Astrocyte of the hippocampus (primary cell): ENCODE measurements around the gene UNC45A.

Experiments
- DNase-seq: peaks from one replicate; pipeline ENCODE4 v3.0.0; 2011; ENCODE audit warnings: low read depth, low spot score

Gene UNC45A

DNA sequence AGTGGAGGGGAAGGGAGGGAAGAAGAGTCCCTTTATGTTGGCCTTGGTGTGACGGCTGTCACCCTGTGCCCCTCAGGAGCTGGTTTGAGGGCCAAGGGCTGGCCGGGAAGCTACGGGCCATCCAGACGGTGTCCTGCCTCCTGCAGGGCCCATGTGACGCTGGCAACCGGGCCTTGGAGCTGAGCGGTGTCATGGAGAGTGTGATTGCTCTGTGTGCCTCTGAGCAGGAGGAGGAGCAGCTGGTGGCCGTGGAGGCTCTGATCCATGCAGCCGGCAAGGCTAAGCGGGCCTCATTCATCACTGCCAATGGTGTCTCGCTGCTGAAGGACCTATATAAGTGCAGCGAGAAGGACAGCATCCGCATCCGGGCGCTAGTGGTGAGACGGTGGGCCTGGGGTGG lies 11.5 kb downstream of the UNC45A start:
- no peak for DNase-seq

DNA sequence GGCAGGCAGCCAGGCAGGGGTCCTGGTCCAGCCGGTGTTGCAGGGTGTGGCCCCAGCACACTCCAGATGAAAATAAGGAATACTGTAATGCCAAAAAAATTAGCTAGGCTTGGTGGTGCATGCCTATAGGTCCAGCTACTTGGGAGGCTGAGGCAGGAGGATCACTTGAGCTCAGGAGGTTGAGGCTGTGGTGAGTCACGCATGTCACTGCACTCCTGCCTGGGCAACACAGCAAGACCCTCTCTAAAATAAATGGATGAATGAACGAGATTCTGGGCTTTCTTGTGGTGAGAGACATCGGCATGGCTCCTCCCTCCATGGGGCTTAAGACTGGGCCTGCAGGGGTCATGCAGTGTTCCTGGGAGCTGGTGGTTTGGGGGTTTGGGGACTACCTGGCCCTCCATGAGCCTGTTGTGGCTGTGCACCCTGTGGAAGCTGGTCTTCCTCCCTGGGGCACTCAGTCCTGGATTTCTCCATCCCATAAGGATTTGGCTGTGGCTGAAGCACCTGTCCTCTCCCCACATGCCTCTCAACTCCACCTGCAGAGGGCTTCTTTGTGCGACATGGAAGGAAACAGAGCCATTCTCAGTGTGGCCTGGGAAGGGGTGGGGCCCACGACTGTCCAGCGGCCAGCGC lies 12.0 kb downstream of the UNC45A start:
- no peak for DNase-seq

DNA sequence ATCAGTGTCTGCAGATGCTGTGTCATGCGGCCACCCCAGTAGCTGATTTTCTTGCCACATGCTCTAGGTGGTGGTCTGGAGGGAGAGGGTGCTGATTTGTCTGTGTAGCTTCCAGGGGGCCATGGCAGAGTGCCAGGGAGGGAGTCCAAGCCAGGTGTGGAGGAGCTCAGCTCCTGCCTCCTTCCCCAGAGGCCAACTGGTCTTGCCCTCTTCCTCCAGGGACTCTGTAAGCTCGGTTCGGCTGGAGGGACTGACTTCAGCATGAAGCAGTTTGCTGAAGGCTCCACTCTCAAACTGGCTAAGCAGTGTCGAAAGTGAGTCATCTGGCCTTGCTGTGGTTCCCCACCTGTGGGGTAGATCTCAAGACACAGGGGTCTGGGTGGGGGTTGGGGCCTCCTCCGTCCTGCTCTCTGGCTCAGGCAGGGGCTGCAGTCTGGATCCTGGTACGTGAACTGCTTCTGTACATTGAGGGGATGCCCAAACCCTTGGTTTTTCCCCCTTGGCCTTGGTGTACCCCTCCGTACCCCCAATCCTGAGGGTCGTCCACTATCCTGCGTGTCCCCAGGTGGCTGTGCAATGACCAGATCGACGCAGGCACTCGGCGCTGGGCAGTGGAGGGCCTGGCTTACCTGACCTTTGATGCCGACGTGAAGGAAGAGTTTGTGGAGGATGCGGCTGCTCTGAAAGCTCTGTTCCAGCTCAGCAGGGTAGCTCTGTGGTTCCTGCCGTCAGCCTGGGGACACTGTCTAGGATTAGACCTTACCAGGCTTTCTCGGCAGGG lies 12.7 kb downstream of the UNC45A start:
- no peak for DNase-seq

DNA sequence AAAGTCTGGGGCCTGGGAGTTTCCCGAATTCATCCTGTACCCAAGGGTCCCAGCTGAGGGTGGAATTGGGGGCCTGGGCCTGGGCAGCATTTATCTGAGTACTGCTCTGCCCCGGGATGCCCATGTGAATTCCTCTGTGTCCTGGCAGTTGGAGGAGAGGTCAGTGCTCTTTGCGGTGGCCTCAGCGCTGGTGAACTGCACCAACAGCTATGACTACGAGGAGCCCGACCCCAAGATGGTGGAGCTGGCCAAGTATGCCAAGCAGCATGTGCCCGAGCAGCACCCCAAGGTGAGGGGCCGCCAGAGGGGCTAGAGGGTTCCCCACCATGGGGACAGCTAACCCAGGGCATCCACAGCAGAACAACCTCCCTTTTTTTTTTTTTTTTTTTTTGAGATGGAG lies 13.4 kb downstream of the UNC45A start:
- no peak for DNase-seq

DNA sequence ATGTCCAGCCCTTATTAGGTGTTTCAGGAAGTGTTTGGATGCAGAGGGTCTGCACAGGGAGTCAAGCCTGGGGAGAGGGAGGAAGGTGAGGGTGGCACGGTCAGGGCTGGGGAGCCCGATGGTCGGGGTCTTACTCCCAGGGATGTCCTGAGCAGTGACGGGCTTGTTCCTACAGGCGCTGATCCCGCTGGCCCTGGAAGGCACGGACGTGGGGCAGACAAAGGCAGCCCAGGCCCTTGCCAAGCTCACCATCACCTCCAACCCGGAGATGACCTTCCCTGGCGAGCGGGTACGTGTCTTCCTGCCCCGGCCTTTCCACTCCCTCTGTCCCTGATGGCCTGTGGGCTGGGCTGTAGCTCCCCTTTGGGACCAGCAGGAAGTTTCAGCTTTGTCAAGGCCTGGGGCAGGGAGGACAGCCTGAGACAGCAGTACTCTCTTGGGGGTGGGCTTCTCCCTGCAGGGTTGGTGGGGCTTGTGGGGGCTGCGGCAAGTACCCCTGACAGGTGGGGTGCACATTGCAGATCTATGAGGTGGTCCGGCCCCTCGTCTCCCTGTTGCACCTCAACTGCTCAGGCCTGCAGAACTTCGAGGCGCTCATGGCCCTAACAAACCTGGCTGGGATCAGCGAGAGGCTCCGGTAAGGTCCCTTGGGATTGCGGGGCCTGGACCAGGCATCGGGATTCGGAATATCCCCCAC lies 15.0 kb downstream of the UNC45A start:
- DNase-seq, result no peak

DNA sequence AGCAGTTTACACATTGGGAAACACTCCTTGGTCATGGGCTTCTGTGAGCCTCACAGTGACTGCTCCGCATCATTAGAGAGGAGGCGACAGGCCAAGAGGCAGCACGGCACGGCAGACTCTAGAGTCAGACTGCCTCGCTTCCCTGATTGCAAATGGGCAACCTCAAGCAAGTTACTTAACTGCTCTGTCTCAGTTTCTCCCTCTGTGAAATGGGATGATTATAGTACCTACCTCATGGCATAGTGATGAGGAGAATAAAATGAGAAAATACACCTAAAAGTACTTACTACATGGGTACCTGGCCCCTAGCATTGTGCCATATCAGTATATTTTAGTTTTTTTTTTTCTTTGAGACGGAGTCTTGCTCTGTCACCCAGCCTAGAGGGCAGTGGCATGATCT lies 15.6 kb downstream of the UNC45A start:
- DNase-seq, result no peak

DNA sequence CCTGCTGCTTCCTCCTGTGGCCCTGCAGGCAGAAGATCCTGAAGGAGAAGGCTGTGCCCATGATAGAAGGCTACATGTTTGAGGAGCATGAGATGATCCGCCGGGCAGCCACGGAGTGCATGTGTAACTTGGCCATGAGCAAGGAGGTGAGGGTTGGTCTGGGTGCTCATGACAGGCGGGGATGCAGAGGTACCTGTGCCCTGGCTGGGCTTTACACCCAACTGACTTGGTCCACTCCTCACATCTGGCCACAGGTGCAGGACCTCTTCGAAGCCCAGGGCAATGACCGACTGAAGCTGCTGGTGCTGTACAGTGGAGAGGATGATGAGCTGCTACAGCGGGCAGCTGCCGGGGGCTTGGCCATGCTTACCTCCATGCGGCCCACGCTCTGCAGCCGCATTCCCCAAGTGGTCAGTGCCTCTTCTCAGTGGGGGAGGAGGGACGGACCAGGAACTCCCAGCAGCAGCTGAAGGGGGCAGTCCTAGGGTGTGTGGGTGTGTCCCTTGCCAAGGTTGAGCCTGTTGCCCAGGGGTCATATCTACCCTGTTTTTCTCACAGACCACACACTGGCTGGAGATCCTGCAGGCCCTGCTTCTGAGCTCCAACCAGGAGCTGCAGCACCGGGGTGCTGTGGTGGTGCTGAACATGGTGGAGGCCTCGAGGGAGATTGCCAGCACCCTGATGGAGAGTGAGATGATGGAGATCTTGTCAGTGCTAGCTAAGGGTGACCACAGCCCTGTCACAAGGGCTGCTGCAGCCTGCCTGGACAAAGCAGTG lies 18.0 kb downstream of the UNC45A start:
- no peak for DNase-seq

DNA sequence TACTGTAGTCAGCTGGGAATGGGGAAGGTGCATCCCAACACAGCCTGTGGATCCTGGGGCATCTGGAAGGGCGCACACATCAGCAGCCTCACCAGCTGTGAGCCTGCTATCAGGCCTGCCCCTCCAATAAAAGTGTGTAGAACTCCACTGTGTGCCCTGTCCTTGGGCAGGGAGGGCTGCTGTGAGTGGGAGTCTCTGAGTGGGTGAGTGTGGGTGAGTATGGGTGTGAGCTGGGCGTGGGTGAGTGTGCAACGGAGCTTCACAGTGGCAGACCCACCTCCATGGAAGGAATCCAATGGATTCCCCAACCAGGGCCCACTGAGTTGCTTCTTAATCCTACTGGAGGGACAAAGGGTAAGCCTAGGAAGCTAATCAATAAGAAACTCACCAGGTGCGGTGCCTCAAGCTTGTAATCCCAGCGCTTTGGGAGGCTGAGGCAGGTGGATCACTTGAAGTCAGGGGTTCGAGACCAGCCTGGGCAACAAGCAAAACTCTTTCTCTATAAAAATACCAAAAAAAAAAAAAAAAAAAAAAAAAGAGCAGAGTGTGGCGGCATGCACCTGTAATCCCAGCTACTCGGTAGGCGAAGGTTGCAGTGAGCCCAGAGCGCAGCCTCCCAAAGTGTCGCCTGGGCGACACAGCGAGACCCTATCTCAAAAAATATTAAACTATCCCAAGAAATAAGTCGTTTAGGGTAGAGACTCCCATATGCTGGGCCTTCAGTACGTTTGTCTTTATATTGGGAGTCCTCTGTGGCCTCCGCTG lies 19.0 kb downstream of the UNC45A start:
- no peak for DNase-seq

DNA sequence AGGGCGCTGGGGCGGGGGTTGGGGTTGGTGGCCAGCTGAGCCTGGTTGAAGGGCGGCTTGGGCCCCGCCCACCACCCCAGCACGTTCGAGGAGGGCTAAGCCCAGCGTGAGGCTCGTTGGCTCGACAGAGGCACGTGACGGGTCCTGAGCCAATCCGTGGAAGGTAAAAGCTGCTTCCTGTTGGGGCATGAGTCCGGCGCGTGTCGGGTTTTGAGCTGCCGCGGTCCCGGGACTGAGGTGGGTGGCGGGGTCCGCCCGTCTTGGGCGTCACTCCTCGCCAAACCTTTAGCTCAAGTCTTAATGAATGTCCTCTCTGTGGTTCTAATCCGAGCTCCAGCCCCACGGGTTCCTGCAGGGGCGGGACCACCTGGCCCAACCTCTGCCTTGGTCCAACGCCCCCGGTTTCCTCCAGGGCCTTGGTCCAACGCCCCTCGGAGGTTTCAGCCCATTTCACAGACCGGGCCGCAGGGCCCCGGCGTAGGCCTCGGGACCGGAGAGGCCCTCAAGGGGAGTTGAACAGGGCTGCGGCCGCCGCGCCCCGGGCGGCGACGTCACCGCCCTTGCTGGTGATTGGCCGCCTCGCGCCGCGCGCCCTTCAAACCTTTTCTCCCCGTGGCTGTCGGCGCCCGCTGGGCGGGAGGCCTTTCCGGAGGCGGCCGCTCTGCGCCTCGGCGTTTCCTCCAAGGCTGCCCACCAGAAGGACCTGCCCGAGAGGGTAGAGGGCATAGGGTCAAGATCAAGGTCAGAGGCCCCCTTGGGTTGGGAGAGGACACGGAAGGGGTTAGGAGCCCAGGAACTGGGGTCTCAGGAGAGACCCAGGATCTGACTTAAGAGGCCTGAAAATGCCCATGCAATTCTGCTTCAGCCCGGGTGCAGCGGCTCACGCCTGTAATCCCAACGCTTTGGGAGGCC lies 19.9 kb downstream of the UNC45A start, which contains the start of gene RCCD1:
Gene RCCD1 (plus strand): TSS at position 173 of the 912 bp plus-strand sequence. CDS start 1,851 bp downstream, outside the sequence.
- peak; percentile 97 for DNase-seq

DNA sequence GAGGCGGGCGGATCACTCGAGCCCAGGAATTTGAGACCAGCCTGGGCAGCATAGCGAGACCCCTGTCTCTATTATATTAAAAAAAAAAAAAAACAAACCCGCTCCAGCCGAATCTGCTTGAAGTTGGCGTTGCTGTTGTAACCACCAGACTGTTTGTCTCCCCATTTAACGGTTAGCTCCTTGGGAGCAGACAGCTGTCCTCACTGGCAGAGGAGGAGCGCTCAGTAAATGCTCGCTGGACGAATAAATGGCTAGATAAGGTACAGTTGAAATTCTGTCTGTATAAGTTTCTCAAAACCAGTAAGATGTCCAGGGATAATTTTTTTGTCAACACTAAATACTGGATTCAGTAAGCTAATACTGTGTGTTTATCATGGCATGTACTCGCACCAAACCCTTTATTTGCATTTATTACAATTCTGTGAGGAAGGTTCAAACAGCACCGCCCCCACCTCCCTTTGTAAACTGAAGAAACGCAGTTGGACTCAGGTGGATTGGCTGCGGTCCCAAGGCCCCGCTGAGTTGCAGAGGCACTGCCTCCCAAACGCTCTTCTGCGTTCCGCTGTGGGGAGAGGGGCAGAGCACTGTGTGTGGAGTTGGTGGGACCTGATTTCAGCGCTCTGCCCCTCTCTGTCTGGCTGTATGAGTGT lies 20.7 kb downstream of the UNC45A start:
- no peak for DNase-seq

DNA sequence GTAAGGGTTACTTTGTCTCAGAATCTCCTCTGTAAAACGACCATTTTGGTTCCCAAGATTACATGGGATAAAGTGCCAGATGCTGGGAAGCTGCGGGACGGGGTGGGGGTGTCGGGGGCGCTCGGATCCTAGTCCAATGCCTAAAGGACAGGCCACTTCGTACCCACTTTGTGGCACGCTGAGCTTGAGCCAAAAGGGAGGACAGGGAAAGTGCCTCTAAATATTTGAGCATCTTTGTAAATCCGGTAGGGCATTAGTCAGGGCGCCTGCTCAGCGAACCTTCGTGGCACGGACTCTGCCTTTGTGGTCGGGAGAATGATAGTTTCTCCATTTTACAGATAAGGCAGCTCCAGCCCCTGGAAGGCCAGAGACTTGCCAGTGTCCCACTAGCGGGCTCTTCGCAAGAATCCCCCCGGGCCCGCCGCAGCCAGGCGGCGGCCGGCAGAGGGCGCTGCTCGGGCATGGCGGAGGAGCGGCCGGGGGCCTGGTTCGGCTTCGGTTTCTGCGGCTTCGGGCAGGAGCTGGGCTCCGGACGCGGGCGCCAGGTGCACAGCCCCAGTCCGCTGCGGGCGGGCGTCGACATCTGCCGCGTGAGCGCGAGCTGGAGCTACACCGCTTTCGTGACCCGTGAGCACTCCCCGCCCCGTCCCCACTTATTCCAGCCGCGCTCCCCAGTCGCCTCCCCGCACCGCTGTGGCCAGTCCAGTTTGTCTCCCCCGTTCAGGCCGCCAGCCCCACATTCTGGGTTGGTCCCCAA lies 21.4 kb downstream of the UNC45A start:
- DNase-seq, result peak; percentile 90

DNA sequence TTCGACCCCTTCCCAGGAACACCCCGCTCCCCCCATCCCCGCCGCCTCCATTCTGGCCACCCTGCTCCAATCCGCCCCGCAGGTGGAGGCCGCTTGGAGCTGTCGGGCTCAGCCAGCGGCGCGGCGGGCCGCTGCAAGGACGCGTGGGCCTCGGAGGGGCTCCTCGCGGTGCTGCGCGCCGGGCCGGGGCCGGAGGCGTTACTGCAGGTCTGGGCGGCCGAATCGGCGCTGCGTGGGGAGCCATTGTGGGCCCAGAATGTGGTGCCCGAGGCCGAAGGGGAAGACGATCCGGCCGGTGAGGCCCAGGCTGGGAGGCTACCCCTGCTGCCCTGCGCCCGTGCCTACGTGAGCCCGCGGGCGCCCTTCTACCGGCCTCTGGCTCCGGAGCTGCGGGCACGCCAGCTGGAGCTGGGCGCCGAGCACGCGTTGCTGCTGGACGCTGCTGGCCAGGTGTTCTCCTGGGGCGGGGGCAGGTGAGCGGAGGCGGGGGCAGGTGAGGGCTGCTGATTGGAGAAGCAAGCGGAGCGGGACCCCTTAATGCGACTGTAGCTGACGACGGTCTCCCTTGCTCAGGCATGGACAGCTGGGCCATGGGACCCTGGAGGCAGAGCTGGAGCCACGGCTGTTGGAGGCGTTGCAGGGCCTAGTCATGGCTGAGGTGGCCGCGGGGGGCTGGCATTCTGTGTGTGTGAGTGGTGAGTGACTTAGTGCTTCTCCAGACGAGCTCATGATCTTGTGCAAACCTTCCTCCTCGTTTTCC lies 22.1 kb downstream of the UNC45A start:
- peak; percentile 65 for DNase-seq

DNA sequence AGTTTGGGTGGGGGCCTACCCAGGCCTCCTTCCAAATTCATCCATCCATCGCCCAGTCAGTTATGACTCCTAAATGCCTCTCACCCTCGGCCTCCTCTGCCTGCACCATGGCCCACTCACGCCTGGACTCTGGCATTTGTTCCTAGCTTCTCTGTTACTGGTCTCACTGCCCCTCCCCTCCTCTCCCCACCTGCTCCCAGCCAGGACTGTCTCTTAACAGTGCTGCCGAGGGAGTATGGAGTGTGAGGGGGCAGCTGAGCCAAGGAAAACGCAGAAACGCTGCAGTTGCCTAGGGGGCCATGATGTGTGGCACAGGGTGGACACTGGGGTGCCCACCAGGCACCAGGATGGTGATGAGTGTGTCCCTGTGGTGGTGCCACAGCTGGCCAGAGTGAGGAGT lies 22.7 kb downstream of the UNC45A start:
- DNase-seq, result no peak

DNA sequence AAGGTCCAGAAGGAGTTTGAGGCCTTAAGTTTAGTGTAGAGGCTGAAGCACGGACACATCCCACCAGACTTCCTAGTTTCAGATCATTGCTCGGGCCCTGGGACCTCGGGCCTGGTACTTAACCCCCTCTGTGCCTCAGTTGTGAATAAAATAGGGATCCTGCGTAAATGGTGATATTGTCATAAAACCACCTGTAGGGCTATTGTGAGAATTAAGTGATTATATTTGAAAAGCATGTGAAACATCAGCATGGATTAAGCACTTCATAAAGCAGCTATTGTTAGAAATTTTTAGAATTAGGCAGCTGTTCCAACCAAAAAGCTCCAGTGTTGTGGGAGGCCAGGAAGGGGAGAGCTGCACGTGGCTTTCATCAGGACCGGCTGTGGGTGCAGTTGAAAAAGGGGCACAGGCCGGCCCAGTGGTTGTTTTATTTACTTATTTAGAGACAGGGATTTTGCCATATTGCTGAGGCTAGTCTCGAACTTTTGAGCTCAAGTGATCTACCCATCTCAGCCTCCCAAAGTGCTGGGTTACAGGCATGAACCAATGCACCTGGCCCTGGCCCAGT lies 24.0 kb downstream of the UNC45A start:
- no peak for DNase-seq

DNA sequence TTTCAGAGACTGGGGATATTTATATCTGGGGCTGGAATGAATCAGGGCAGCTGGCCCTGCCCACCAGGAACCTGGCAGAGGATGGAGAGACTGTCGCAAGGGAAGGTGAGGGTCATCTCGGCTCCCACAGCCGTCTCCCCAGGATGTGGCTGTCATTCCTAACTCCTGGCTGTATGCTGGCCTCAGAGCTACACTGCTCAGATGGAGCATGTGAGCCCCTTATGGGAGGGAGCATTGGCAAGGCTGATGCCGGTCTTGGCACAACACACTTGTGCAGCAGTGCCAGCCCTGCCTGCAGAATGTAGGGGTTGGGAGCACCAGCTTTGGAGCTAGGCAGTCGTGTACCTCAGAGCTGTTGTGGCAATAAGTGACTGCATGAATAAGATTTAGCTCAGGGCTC lies 24.8 kb downstream of the UNC45A start:
- DNase-seq, result peak; percentile 73

DNA sequence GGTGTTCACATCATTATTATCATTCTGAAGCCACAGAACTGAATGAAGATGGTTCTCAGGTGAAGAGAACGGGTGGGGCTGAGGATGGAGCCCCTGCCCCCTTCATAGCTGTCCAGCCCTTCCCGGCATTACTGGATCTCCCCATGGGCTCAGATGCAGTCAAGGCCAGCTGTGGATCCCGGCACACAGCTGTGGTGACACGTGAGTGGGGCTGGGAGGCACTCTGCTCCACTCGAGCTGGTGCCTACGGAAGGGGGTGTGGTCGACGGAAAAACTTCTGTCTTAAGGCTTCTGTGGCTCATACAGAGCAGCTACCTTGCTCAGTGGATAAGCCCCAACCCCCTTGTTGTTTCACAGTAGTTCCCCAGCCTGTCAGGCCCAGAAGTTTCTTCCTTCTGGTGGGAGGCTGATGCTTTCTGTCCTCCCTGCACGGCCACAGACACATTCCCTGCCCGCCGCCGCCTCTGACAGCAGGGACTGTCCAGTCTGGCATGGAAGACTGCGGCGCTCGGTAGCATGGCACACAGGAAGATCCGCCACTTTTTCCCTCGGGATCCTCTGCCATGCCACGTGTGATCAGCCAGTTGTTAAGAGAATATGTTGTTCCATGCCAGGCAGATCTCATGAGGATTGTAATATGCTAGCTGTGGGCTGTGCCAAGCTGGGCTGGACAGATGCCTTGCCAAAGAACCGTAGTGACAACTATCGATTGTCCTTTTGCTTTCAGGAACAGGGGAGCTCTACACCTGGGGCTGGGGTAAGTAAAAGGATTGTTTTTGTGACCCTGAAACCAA lies 25.4 kb downstream of the UNC45A start:
- no peak for DNase-seq

DNA sequence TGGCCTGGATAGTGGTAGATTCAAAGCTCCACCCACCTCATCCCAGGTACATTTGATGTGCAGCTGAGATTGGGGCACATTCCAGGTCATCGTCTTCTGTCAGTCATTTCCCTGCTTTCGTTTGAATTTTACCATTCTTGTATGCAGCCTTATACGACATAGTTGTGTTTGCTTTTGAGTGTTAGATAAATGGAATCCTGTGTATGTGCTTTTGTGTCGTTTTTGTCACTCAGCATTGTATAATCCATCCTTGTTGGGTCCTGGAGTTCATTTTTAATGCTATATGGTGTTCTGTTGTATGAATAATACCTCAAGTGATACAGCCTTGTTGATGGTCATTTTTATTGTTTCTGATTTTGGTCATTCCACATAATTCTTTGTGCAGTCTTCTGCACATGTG lies 26.9 kb downstream of the UNC45A start:
- no peak for DNase-seq
